Activated CD4-positive, alpha-beta T cell treated with anti-CD3 and anti-CD28 coated beads for 36 hours (primary cell): ENCODE data around the gene ERLIN1. TPM values are rescaled to one million over a fixed set of nuclear protein-coding genes. Genes with fewer than 3 reads are reported as not detected.
"Not testable (repeated sequence)": the region's sequence is repeated elsewhere in the genome, so short reads cannot be mapped to it uniquely, and the experiment has no call there.

Experiments used
- ATAC-seq: fragments of 200-7000 bp; cut with Tn5 transposase; one replicate; pipeline ENCODE4 v1.10.0; 2021; ENCODE audit warnings: mild to moderate bottlenecking, moderate library complexity
- CTCF ChIA-PET: fragments of 350-600 bp; sonication (Branson Sonifier 250); formaldehyde crosslinking; loops from one replicate; lab custom pipeline; 2021; ENCODE audit warnings: antibody characterized with exemption; lab: Charles Lee
- POLR2A ChIA-PET: fragments of 350-600 bp; sonication (Branson Sonifier 250); formaldehyde crosslinking; loops from one replicate; lab custom pipeline; 2021; ENCODE audit warnings: antibody characterized with exemption, inconsistent platforms; lab: Charles Lee
- DNase-seq: peaks from one replicate; pipeline ENCODE4 v3.0.0-alpha.2; 2020
- H3K27ac Mint-ChIP-seq: one replicate; pipeline ENCODE4 v1.8.0; 2021; ENCODE audit warnings: mixed read lengths
- H3K27me3 Mint-ChIP-seq: one replicate; pipeline ENCODE4 v1.8.0; 2021; ENCODE audit warnings: mixed read lengths
- H3K36me3 Mint-ChIP-seq: one replicate; pipeline ENCODE4 v1.8.0; 2021; ENCODE audit warnings: low read depth, mixed read lengths
- H3K4me1 Mint-ChIP-seq: one replicate; pipeline ENCODE4 v1.8.0; 2021; ENCODE audit warnings: mixed read lengths
- H3K4me3 Mint-ChIP-seq: one replicate; pipeline ENCODE4 v1.8.0; 2021; ENCODE audit warnings: mild to moderate bottlenecking, moderate library complexity, mixed read lengths
- H3K9me3 Mint-ChIP-seq: one replicate; pipeline ENCODE4 v1.8.0; 2021; ENCODE audit warnings: low read depth, mixed read lengths
- intact Hi-C, 2 experiments: fragments of 100-400 bp; cut with DNase I in 1 of 2; cut with micrococcal nuclease in 1 of 2; formaldehyde crosslinking; loops; one replicate each; pipeline versions ENCODE4 v1.14.2 to v1.15.1; 2022 to 2024; cut with DNase I, micrococcal nuclease
- total RNA-seq, 2 experiments: library from RNA; stranded (reverse); gene quantifications; one replicate each; pipeline ENCODE4 v1.2.3, GENCODE V29; 2021

The ERLIN1 gene
- total RNA-seq, 2 experiments from 2014 or later: 15.2 to 18.7 TPM

DNA sequence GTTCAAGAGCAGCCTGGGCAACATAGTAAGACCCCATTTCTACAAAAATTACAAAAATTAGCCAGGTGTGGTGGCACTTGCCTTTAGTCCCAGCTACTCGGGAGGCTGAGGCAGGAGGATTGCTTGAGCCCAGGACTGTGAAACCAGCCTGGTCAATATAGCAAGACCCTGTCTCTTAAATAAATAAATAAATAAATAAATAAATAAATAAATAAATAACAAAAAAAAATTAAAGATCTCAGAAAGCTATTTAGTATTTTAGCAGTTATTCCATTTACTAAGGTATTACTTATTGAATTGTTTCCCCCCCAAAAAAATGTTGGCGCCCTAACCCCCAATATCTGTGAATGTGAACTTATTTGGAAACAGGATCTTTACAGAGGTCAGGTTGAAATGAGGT is 53.4 kb downstream of the ERLIN1 start:
- no peak overlapping the region for H3K4me3 Mint-ChIP-seq
- intact Hi-C loops: no loop called here
- H3K36me3 Mint-ChIP-seq: no peaks in the 10 kb centered on the region
- peaks cover 13% of the 10 kb centered on the region for H3K27me3 Mint-ChIP-seq
- ChIA-PET CTCF (no interaction called here), POLR2A (no interaction called here)
- no peak overlapping the region for H3K27ac Mint-ChIP-seq
- no peaks in the 10 kb centered on the region for H3K4me1 Mint-ChIP-seq
- DNase-seq (no peak), ATAC-seq (no peak)
- peaks cover 10% of the 10 kb centered on the region for H3K9me3 Mint-ChIP-seq

DNA sequence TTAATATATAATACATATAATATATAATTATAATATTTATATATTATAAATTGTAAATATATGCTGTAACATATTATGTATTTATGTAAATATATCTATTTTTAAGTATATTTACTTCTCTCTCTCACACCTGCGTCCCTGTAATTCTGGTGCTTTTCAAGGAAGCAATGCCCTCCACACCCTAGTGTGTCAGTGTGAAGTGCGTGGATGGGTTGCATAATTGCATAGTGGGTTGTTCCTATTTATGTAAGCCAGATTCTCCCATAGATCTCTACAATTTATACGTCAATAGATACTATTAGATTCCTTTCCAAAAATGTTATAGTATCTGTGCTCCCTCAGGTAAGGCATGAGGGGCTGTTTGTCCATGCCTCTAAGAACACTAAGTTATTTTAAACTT is 54.3 kb downstream of the ERLIN1 start:
- CTCF ChIA-PET: no interaction called here
- H3K4me1 Mint-ChIP-seq: no peaks in the 10 kb centered on the region
- H3K4me3 Mint-ChIP-seq: no peak overlapping the region
- no peak overlapping the region for H3K27ac Mint-ChIP-seq
- H3K27me3 Mint-ChIP-seq: peaks cover 10% of the 10 kb centered on the region
- peaks cover 10% of the 10 kb centered on the region for H3K9me3 Mint-ChIP-seq
- DNase-seq (no peak), ATAC-seq (no peak)
- POLR2A ChIA-PET: no interaction called here
- intact Hi-C loops: no loop called here
- no peaks in the 10 kb centered on the region for H3K36me3 Mint-ChIP-seq

- H3K4me1 Mint-ChIP-seq: no peaks in the 10 kb centered on the region
- no peak for DNase-seq
- H3K27ac Mint-ChIP-seq: no peak overlapping the region
- ChIA-PET CTCF (no interaction called here), POLR2A (no interaction called here)
- H3K27me3 Mint-ChIP-seq: peaks cover 6% of the 10 kb centered on the region
- ATAC-seq: no peak
- intact Hi-C loops: no loop called here
- peaks cover 10% of the 10 kb centered on the region for H3K9me3 Mint-ChIP-seq
- H3K36me3 Mint-ChIP-seq: no peaks in the 10 kb centered on the region
- H3K4me3 Mint-ChIP-seq: no peak overlapping the region
These were observed 55.0 kb downstream of the ERLIN1 start for GRCh38 chr10:100130831-100131230.

DNA sequence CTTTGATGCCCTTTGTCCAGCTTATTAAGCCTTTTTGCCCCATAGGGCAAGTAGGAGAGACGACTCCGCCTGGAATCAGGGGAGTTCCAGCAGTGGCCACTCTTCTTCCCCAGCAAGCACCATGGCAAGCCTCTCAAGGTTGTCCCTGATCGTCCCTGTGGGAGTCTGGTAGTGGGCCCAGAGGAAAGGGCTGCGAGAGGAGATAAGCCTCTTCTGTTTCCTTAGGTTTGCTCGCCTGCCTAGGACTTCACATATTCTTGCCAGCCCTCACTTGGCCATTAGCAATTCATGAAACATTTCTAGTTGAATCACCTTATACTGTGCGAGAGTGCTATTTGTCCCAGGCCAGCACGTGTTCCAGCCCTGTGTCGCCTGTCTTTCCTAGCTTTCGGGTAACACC is 56.4 kb downstream of the ERLIN1 start:
- CTCF ChIA-PET: no interaction called here
- no peak for ATAC-seq
- Mint-ChIP-seq H3K36me3 (no peaks in the 10 kb centered on the region), H3K4me3 (no peak overlapping the region), H3K4me1 (no peaks in the 10 kb centered on the region), H3K27me3 (peaks cover 4% of the 10 kb centered on the region), H3K9me3 (no peaks in the 10 kb centered on the region), H3K27ac (no peak overlapping the region)
- intact Hi-C loops: no loop called here
- POLR2A ChIA-PET: no interaction called here
- no peak for DNase-seq

DNA sequence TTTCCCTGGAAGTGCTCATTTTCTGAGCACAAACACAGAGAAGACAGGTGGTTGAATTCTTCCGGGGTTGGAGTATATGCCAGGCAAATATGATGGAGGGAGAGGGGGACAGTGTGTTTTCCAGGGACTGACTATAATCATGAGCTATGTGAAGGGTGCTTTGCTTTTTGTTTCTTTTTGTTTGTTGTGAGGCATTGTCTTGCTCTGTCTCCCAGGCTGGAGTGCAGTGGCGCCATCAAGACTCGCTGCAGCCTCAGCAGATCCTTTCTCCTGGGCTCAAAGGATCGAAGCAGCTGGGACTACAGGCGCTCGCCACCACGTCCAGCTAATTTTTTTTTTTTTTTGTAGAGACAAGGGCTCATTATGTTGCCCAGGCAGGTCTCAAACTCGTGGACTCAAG is 56.9 kb downstream of the ERLIN1 start:
- ATAC-seq (no peak), DNase-seq (no peak)
- Mint-ChIP-seq H3K4me1 (no peaks in the 10 kb centered on the region), H3K27ac (no peak overlapping the region), H3K36me3 (no peaks in the 10 kb centered on the region), H3K4me3 (no peak overlapping the region), H3K9me3 (no peaks in the 10 kb centered on the region), H3K27me3 (peaks cover 4% of the 10 kb centered on the region)
- intact Hi-C loops: no loop called here
- ChIA-PET POLR2A (no interaction called here), CTCF (interaction anchor here (0.6 kb wide), 1 partner anchor 481 kb away, joined by 3 read pairs; no protein-coding TSS in a partner anchor)

- POLR2A ChIA-PET, H3K27me3 Mint-ChIP-seq, intact Hi-C loops, H3K36me3 Mint-ChIP-seq, H3K4me1 Mint-ChIP-seq, DNase-seq, ATAC-seq, CTCF ChIA-PET, H3K9me3 Mint-ChIP-seq, H3K4me3 Mint-ChIP-seq, H3K27ac Mint-ChIP-seq: not testable (repeated sequence)
These were observed 60.5 kb downstream of the ERLIN1 start for GRCh38 chr10:100125335-100125734.

DNA sequence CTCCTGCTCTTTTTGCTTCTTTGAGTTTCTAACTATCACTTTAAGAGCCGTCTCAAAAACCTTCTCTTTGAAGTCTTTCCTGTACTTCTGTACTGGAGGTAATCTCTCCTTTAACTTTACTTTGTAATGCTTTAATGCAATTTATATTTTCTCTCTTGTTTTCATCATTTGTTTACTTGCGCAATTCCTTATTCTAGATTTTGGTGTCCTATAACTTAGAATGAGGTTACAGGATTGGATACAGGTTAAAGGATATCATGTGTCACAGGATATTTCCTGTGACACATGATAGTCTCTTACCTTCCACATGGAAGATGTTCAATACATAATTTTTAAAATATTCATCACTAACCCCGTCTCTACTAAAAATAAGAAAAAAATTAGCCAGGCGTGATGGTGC is 61.7 kb downstream of the ERLIN1 start:
- peaks cover 2% of the 10 kb centered on the region for H3K27me3 Mint-ChIP-seq

GRCh38 chr10:100122780-100123179 is 63.0 kb downstream of the ERLIN1 start:
- no peak for ATAC-seq
- Mint-ChIP-seq H3K36me3 (no peaks in the 10 kb centered on the region), H3K4me1 (peaks cover 5% of the 10 kb centered on the region), H3K9me3 (no peaks in the 10 kb centered on the region), H3K27ac (no peak overlapping the region), H3K4me3 (no peak overlapping the region), H3K27me3 (no peaks in the 10 kb centered on the region)
- ChIA-PET POLR2A (no interaction called here), CTCF (no interaction called here)
- no peak for DNase-seq
- intact Hi-C loops: no loop called here

More for the DNA sequence above, 61.7 kb downstream of the ERLIN1 start:
- H3K9me3 Mint-ChIP-seq: no peaks in the 10 kb centered on the region
- DNase-seq: no peak
- H3K4me3 Mint-ChIP-seq: no peak overlapping the region
- no peak overlapping the region for H3K27ac Mint-ChIP-seq
- no peak for ATAC-seq
- POLR2A ChIA-PET: no interaction called here
- intact Hi-C loops: no loop called here
- H3K36me3 Mint-ChIP-seq: no peaks in the 10 kb centered on the region
- CTCF ChIA-PET: no interaction called here
- H3K4me1 Mint-ChIP-seq: peaks cover 5% of the 10 kb centered on the region

GRCh38 chr10:100120550-100120949 is 65.3 kb downstream of the ERLIN1 start:
- Mint-ChIP-seq H3K27me3 (peaks cover 7% of the 10 kb centered on the region), H3K36me3 (no peaks in the 10 kb centered on the region), H3K4me3 (no peak overlapping the region), H3K4me1 (peaks cover 5% of the 10 kb centered on the region), H3K9me3 (no peaks in the 10 kb centered on the region), H3K27ac (no peak overlapping the region)
- DNase-seq (no peak), ATAC-seq (no peak)
- ChIA-PET CTCF (interaction anchor here (0.6 kb wide), 1 partner anchor 12 kb away, joined by 4 read pairs; no protein-coding TSS in a partner anchor), POLR2A (no interaction called here)
- intact Hi-C loops: no loop called here

DNA sequence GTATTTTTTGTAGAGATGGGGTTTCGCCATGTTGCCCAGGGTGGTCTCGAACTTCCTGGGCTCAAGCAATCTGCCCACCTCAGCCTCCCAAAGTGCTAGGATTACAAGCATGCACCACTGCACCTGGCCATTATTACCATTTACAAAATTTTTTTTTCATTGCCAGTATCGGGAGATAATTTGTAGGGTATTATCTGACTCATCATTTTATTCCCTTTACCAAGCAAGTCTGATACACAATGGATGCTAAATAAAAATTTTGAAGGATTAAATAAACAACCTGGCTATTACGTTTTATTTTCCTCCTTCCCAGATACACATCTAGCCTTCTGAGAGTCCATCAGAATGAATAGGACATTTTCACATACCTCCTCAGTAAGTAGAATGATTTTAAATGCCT is 66.1 kb downstream of the ERLIN1 start:
- ChIA-PET CTCF (interaction anchor here (0.6 kb wide), 1 partner anchor 11 kb away, joined by 4 read pairs; no protein-coding TSS in a partner anchor), POLR2A (no interaction called here)
- Mint-ChIP-seq H3K4me3 (no peak overlapping the region), H3K9me3 (no peaks in the 10 kb centered on the region), H3K27me3 (peaks cover 10% of the 10 kb centered on the region), H3K4me1 (peaks cover 5% of the 10 kb centered on the region), H3K27ac (no peak overlapping the region), H3K36me3 (no peaks in the 10 kb centered on the region)
- ATAC-seq (no peak), DNase-seq (no peak)
- intact Hi-C loops: no loop called here

- intact Hi-C loops: no loop called here
- Mint-ChIP-seq H3K27ac (no peak overlapping the region), H3K27me3 (peaks cover 19% of the 10 kb centered on the region), H3K36me3 (no peaks in the 10 kb centered on the region), H3K4me3 (no peak overlapping the region), H3K9me3 (no peaks in the 10 kb centered on the region), H3K4me1 (no peaks in the 10 kb centered on the region)
- POLR2A ChIA-PET: interaction anchor here (0.6 kb wide), 2 partner anchors 12 to 39 kb away, joined by 3 to 4 read pairs; no protein-coding TSS in a partner anchor
- no peak for DNase-seq
- ATAC-seq: no peak
- CTCF ChIA-PET: no interaction called here
These were observed 70.7 kb downstream of the ERLIN1 start for GRCh38 chr10:100114976-100115770.

DNA sequence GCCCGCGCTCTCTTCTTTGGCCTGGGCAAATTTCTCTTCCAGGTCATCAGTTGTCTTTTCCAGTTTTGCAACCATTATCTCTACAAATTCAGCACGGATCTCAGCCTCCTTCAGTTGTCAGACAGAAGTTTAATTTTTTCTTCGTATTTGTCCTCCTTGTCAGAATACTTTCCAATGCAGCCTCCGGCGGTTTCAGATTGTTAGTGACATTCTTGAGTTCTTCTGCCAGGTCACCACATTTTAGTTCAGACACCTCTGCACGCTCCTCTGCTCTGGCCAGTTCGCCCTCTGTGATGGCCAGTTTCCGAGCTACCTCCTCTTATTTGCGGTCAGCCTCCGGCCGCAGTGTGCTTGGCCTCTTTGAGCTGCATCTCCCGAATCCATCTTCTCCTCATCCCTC is 71.4 kb downstream of the ERLIN1 start:
- intact Hi-C loops: no loop called here
- CTCF ChIA-PET: no interaction called here
- no peak for DNase-seq
- no peaks in the 10 kb centered on the region for H3K9me3 Mint-ChIP-seq
- peaks cover 19% of the 10 kb centered on the region for H3K27me3 Mint-ChIP-seq
- H3K4me3 Mint-ChIP-seq: no peak overlapping the region
- POLR2A ChIA-PET: interaction anchor here (0.6 kb wide), 1 partner anchor 13 kb away, joined by 4 read pairs; no protein-coding TSS in a partner anchor
- H3K36me3 Mint-ChIP-seq: no peaks in the 10 kb centered on the region
- ATAC-seq: no peak
- no peak overlapping the region for H3K27ac Mint-ChIP-seq
- no peaks in the 10 kb centered on the region for H3K4me1 Mint-ChIP-seq
